Fibroblast of lung (primary cell): ENCODE results near the gene JMJD4. TPM values are rescaled to one million over a fixed set of nuclear protein-coding genes. Genes with fewer than 3 reads are reported as not detected.
A peak's percentile ranks its signal among the peaks of the same experiment; 100 is the strongest.

Source experiments
- DNase-seq, 2 donors: peaks; one replicate each; pipeline versions ENCODE4 v3.0.0 to v3.0.0-alpha.2; 2010; ENCODE audit warnings: low read depth in 2 of 2
- H2AFZ ChIP-seq: 2 replicates; pipeline ENCODE4 v1.5.1; 2012; ENCODE audit warnings: low read length, control low read depth, inconsistent platforms
- H3K27ac ChIP-seq: 2 replicates; pipeline ENCODE4 v1.5.1; 2011; ENCODE audit warnings: low read length, control low read depth; ENCODE audit not compliant: insufficient read depth
- H3K27me3 ChIP-seq: 2 replicates; pipeline ENCODE4 v1.5.1; 2011; ENCODE audit warnings: mild to moderate bottlenecking, low read length; ENCODE audit not compliant: control insufficient read depth, insufficient read depth
- H3K36me3 ChIP-seq: 2 replicates; pipeline ENCODE4 v1.5.1; 2011; ENCODE audit warnings: low read length; ENCODE audit not compliant: control insufficient read depth, insufficient read depth
- H3K4me1 ChIP-seq: 2 replicates; pipeline ENCODE4 v1.5.1; 2011; ENCODE audit warnings: low read length; ENCODE audit not compliant: control insufficient read depth, insufficient read depth; ENCODE audit errors: extremely low read depth
- H3K4me2 ChIP-seq: 2 replicates; pipeline ENCODE4 v1.5.1; 2011; ENCODE audit warnings: low read length, control low read depth; ENCODE audit not compliant: insufficient read depth; ENCODE audit errors: extremely low read depth
- H3K4me3 ChIP-seq, 4 experiments: fragments of 200-600 bp in 1 of 4; sonication (generic) in 1 of 4; replicated peaks in 1 of 4; 2 replicates each; pipeline ENCODE4 v1.5.1; 2011 to 2016; ENCODE audit warnings: low read length in 4 of 4, low read depth in 3 of 4, mild to moderate bottlenecking in 3 of 4, control low read depth in 2 of 4, inconsistent platforms in 1 of 4, mixed read lengths in 1 of 4; ENCODE audit not compliant: insufficient read depth in 1 of 4; ENCODE audit errors: control extremely low read depth in 1 of 4
- H3K79me2 ChIP-seq: 2 replicates; pipeline ENCODE4 v1.5.1; 2012; ENCODE audit warnings: mild to moderate bottlenecking, low read length, inconsistent platforms; ENCODE audit not compliant: control insufficient read depth, insufficient read depth
- H3K9ac ChIP-seq: 2 replicates; pipeline ENCODE4 v1.5.1; 2011; ENCODE audit warnings: mild to moderate bottlenecking, low read length, control low read depth; ENCODE audit not compliant: insufficient read depth
- H3K9me3 ChIP-seq: 2 replicates; pipeline ENCODE4 v1.5.1; 2012; ENCODE audit warnings: low read depth, low read length; ENCODE audit not compliant: control insufficient read depth, insufficient read depth
- H4K20me1 ChIP-seq: 2 replicates; pipeline ENCODE4 v1.5.1; 2011; ENCODE audit warnings: low read length; ENCODE audit not compliant: control insufficient read depth, insufficient read depth; ENCODE audit errors: extremely low read depth
- CTCF ChIP-seq, 2 donors: IDR thresholded peaks in 1 of 2; conservative IDR thresholded peaks in 1 of 2; 1 replicate in 1 of 2; 2 replicates in 1 of 2; pipeline ENCODE4 v1.5.1; 2011 to 2012; ENCODE audit warnings: low read length in 2 of 2, control low read depth in 1 of 2, inconsistent platforms in 1 of 2, low read depth in 1 of 2, mild to moderate bottlenecking in 1 of 2
- EZH2 ChIP-seq: IDR thresholded peaks from 2 replicates; pipeline ENCODE4 v1.5.1; 2012; ENCODE audit warnings: low read length, control low read depth, mild to moderate bottlenecking; ENCODE audit errors: missing control alignments
- polyA plus RNA-seq, 2 donors: library from polyadenylated mRNA; depleted of rRNA in 1 of 2; stranded (reverse) in 1 of 2; unstranded in 1 of 2; fragments of >200 nt; gene quantifications; 2 replicates each; pipeline ENCODE4 v1.2.1, GENCODE V29; 2011 to 2012; ENCODE audit warnings: missing spikeins in 1 of 2
- total RNA-seq: library from RNA; depleted of rRNA; stranded (reverse); fragments of >200 nt; gene quantifications from 2 replicates; pipeline ENCODE4 v1.2.1, GENCODE V29; 2014

The JMJD4 gene
- total and polyA plus RNA-seq, 2 donors (not counting 1 experiment from before 2014, with no cell fraction given): 12.1 to 26.4 TPM

- Histone ChIP-seq H3K79me2 (peaks cover 20% of the 10 kb centered on the region), H2AFZ (no peak overlapping the region), H3K4me1 (no peaks in the 10 kb centered on the region), H3K9ac (no peak overlapping the region), H3K27me3 (no peaks in the 10 kb centered on the region), H3K9me3 (no peaks in the 10 kb centered on the region), H3K4me2 (no peak overlapping the region), H3K27ac (no peak overlapping the region), H3K36me3 (peaks cover 6% of the 10 kb centered on the region), H4K20me1 (no peaks in the 10 kb centered on the region), H3K4me3 (no peak overlapping the region)
- TF ChIP-seq CTCF (conservative IDR thresholded peaks at IDR 0.05 in 1 of 2, IDR thresholded peaks at IDR 0.05 in 1 of 2; ENCODE audit: low read depth in 1 of 2, low read length in 2 of 2): no peak
- TF ChIP-seq EZH2: no peak
- no peak for DNase-seq
Measured at GRCh38 chr1:227730630-227731151, 4.4 kb downstream of the JMJD4 start.

- Histone ChIP-seq H2AFZ (no peak overlapping the region), H4K20me1 (no peaks in the 10 kb centered on the region), H3K4me3 (no peak overlapping the region), H3K4me1 (no peaks in the 10 kb centered on the region), H3K4me2 (no peak overlapping the region), H3K27ac (no peak overlapping the region), H3K79me2 (peaks cover 18% of the 10 kb centered on the region), H3K36me3 (peaks cover 6% of the 10 kb centered on the region), H3K9me3 (no peaks in the 10 kb centered on the region), H3K27me3 (no peaks in the 10 kb centered on the region), H3K9ac (no peak overlapping the region)
- peak; percentile 54 to 65 for DNase-seq
- TF ChIP-seq CTCF (conservative IDR thresholded peaks at IDR 0.05 in 1 of 2, IDR thresholded peaks at IDR 0.05 in 1 of 2; ENCODE audit: low read depth in 1 of 2, low read length in 2 of 2) (peak; percentile 89), EZH2 (no peak)
Measured at GRCh38 chr1:227729881-227730629, 5.0 kb downstream of the JMJD4 start.

GRCh38 chr1:227729144-227729880 lies 5.8 kb downstream of the JMJD4 start:
- Histone ChIP-seq H4K20me1 (no peaks in the 10 kb centered on the region), H3K27ac (no peak overlapping the region), H3K9me3 (no peaks in the 10 kb centered on the region), H3K9ac (no peak overlapping the region), H3K4me3 (peak overlapping the region in 2 of 4 experiments; percentile 56 to 61), H3K36me3 (peaks cover 6% of the 10 kb centered on the region), H2AFZ (no peak overlapping the region), H3K4me2 (peak overlapping the region; percentile 3), H3K4me1 (no peaks in the 10 kb centered on the region), H3K79me2 (peaks cover 11% of the 10 kb centered on the region), H3K27me3 (no peaks in the 10 kb centered on the region)
- TF ChIP-seq CTCF (conservative IDR thresholded peaks at IDR 0.05 in 1 of 2, IDR thresholded peaks at IDR 0.05 in 1 of 2; ENCODE audit: low read depth in 1 of 2, low read length in 2 of 2) (no peak), EZH2 (no peak)
- no peak for DNase-seq
